22Rv1 (cell line): ENCODE measurements around the gene DIAPH2.

Experiments used
- CTCF ChIP-seq: fragments of 450-650 bp; IDR thresholded peaks from 2 replicates; pipeline ENCODE4 v1.5.1; 2017; ENCODE audit warnings: mild to moderate bottlenecking
- ZFX ChIP-seq: fragments of 450-650 bp; IDR thresholded peaks from 2 replicates; pipeline ENCODE4 v1.6.1; 2017; ENCODE audit warnings: antibody characterized with exemption, borderline replicate concordance

- TF ChIP-seq CTCF (no peak), ZFX (no peak)
Observed at GRCh38 chrX:97328853-97329390, 644.3 kb downstream of the DIAPH2 start.
